B cell (primary cell): ENCODE data around the gene ELFN1.
"Not testable (repeated sequence)": the region's sequence is repeated elsewhere in the genome, so short reads cannot be mapped to it uniquely, and the experiment has no call there.

Source experiments
- CTCF ChIP-seq: fragments of 200-600 bp; IDR thresholded peaks from one replicate; pipeline ENCODE4 v1.8.0; 2022; ENCODE audit warnings: antibody characterized with exemption, mild to moderate bottlenecking
- EZH2 ChIP-seq: IDR thresholded peaks from 2 replicates; pipeline ENCODE4 v1.6.1; 2012; ENCODE audit warnings: borderline replicate concordance, low read depth, mild to moderate bottlenecking, moderate library complexity, low read length; ENCODE audit not compliant: insufficient read depth, poor library complexity, severe bottlenecking

GRCh38 chr7:1719256-1719655, 49.2 kb downstream of the ELFN1 start:
- TF ChIP-seq EZH2, CTCF: not testable (repeated sequence)
